ENCODE data around the gene SKAP1.

The SKAP1 gene

GRCh38 chr17:48283411-48283810 lies 146.6 kb downstream of the SKAP1 start:
- no peaks in the 10 kb centered on the region for H3K9me3 Mint-ChIP-seq
- H3K27me3 Mint-ChIP-seq: no peaks in the 10 kb centered on the region
- DNase-seq (no peak), ATAC-seq (no peak)
- no peaks in the 10 kb centered on the region for H3K4me1 Mint-ChIP-seq
- no peak overlapping the region for H3K4me3 Mint-ChIP-seq
- H3K27ac Mint-ChIP-seq: no peak overlapping the region

GRCh38 chr17:48282303-48282702 lies 147.7 kb downstream of the SKAP1 start:
- Mint-ChIP-seq H3K4me1 (no peaks in the 10 kb centered on the region), H3K9me3 (no peaks in the 10 kb centered on the region), H3K27ac (no peak overlapping the region), H3K4me3 (no peak overlapping the region), H3K27me3 (no peaks in the 10 kb centered on the region)
- ATAC-seq (no peak), DNase-seq (no peak)

- H3K27ac Mint-ChIP-seq: no peak overlapping the region
- peaks cover 9% of the 10 kb centered on the region for H3K4me1 Mint-ChIP-seq
- no peaks in the 10 kb centered on the region for H3K9me3 Mint-ChIP-seq
- no peak overlapping the region for H3K4me3 Mint-ChIP-seq
- ATAC-seq (no peak), DNase-seq (no peak)
- H3K27me3 Mint-ChIP-seq: no peaks in the 10 kb centered on the region
Observed at GRCh38 chr17:48278760-48279491, 151.1 kb downstream of the SKAP1 start.

DNA sequence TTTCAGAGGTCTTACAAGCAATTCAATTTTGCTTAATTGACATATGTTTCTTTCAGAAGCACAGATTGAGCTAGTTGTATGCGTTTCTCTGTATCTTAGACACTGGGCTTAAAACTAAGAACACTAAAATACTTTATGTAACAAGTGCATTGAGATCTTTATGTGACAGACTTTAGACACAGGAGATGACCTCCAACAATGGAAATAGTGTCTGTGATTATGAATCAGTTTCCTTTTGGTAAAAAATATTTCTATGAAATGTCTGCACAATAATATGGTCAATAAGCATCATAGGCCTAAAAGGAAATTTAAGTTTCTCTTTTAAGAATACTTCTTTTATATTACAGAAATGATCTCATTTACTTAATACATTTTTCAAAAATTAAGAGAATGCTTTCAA lies 153.2 kb downstream of the SKAP1 start:
- Mint-ChIP-seq H3K4me1 (peaks cover 9% of the 10 kb centered on the region), H3K4me3 (no peak overlapping the region), H3K9me3 (no peaks in the 10 kb centered on the region), H3K27ac (no peak overlapping the region), H3K27me3 (no peaks in the 10 kb centered on the region)
- ATAC-seq (no peak), DNase-seq (no peak)

DNA sequence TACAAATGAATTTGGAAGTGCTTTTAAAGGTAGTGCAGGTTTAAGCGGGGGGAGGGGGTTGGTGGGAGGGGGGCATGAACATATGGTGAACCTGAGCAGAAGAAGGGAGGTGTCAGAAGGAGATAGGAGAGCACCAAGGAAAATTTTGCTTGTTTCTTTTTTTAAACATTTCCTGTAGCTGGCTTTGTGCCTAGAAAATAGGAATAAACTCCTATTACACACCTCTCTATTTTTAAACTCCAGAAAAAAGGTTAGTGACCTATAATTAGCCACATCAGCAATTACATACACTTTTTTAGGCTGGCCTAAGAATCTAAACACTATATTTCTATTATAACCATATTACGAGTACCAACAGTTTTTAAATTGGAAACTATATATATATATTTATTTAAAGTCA lies 159.1 kb downstream of the SKAP1 start:
- DNase-seq: no peak
- H3K9me3 Mint-ChIP-seq: no peaks in the 10 kb centered on the region
- no peaks in the 10 kb centered on the region for H3K27me3 Mint-ChIP-seq
- H3K27ac Mint-ChIP-seq: no peak overlapping the region
- peaks cover 8% of the 10 kb centered on the region for H3K4me1 Mint-ChIP-seq
- H3K4me3 Mint-ChIP-seq: no peak overlapping the region
- no peak for ATAC-seq

DNA sequence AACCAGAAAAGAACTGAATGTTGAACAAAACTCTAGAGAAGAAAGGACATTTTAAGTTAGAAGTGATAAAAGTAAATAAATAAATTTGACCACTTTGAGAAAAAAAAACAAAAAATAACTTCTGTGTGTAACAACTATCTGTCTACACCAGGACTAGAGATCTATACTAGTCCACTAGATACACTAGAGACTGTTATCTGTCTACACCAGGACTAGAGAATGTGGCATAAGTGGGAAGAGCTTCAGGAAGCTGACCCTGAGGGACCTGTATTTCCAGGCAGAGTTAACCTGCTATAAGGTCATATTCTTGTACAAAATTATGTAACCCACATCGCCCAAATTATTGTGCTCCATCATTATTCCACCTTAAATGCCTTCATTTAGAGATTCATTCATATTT lies 160.8 kb downstream of the SKAP1 start:
- Mint-ChIP-seq H3K4me3 (no peak overlapping the region), H3K4me1 (peaks cover 24% of the 10 kb centered on the region), H3K27ac (no peak overlapping the region), H3K27me3 (no peaks in the 10 kb centered on the region), H3K9me3 (no peaks in the 10 kb centered on the region)
- DNase-seq (no peak), ATAC-seq (no peak)

GRCh38 chr17:48263731-48264035 lies 166.3 kb downstream of the SKAP1 start:
- Mint-ChIP-seq H3K4me3 (no peak overlapping the region), H3K27ac (no peak overlapping the region)

DNA sequence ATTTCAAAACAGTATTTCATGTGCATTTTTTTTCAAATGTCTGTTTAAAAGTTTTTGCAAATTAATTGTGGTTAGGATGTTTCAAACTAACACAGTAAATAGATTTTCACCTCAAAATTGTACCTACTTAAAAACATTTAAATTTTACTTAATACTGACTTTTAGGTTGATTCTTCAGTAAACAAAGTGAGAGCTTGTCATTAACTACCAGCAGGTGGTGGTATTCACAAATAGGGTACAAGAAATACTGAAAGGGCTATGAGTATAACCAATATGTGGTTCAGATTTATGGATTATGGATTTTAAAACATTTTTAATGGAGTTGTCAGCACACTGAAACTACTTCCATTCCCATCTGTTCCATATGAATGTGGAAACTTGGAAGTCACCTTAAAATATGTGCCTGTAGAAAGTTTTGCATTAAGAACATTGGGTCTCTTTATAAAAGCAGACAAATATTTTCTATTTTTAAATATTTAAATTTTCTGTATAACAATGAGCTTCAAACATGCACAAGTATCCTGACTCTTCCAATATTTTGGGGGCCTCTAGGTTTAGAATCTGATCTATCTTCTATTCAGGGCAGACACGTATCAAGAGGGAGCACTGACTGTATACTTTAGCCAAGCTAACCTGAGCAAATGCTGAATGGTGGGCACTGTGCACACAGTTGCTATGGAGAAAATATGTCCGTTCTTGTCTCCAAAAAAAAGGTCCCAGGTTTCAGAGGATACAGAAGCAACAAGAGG lies 166.9 kb downstream of the SKAP1 start:
- Mint-ChIP-seq H3K27ac (no peak overlapping the region), H3K4me1 (peaks cover 34% of the 10 kb centered on the region)
- DNase-seq: no peak

More at GRCh38 chr17:48263731-48264035, 166.3 kb downstream of the SKAP1 start:
- H3K9me3 Mint-ChIP-seq: no peaks in the 10 kb centered on the region
- ATAC-seq (no peak), DNase-seq (no peak)
- H3K27me3 Mint-ChIP-seq: no peaks in the 10 kb centered on the region
- peaks cover 34% of the 10 kb centered on the region for H3K4me1 Mint-ChIP-seq

DNA sequence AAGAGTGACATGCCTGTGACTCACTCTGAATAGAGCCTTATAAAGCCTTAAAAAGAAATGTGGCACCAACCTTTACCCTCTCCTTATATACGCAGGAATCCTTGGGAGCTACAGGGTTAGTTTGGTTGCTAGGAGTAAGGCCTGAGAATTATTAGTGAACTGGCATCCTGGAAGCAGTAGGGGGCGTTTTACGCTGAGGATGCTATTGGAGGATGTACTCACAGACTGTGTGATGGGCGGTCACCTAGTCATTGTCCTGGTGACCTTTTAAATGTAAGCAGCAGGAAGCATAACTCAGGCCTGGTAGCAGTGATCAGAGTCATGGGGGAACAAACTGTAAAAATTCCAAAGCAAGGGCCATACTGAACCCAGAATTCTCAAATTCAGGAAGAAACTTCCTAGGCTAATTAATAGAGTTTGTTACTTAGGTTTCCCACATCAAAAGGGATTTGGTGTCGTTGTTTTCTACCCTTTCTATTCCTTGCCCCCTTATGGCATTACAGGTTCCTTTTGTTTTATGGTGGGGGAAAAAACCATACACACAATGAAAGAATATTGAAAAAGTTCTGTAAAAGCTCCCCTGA lies 168.6 kb downstream of the SKAP1 start:
- ATAC-seq (peak; percentile 45), DNase-seq (no peak)
- Mint-ChIP-seq H3K4me3 (no peak overlapping the region), H3K27ac (no peak overlapping the region), H3K9me3 (no peaks in the 10 kb centered on the region), H3K27me3 (no peaks in the 10 kb centered on the region), H3K4me1 (peaks cover 31% of the 10 kb centered on the region)

More for the DNA sequence above, 166.9 kb downstream of the SKAP1 start:
- Mint-ChIP-seq H3K27me3 (no peaks in the 10 kb centered on the region), H3K9me3 (no peaks in the 10 kb centered on the region), H3K4me3 (no peak overlapping the region)
- ATAC-seq: no peak

- peak overlapping the region in 1 of 2 donors; percentile 21 for H3K27ac Mint-ChIP-seq
- no peak overlapping the region for H3K4me3 Mint-ChIP-seq
- H3K9me3 Mint-ChIP-seq: no peaks in the 10 kb centered on the region
- no peaks in the 10 kb centered on the region for H3K27me3 Mint-ChIP-seq
- H3K4me1 Mint-ChIP-seq: peaks cover 15% of the 10 kb centered on the region
- no peak for ATAC-seq
- no peak for DNase-seq
Observed at GRCh38 chr17:48259694-48260291, 170.2 kb downstream of the SKAP1 start.

- H3K27ac Mint-ChIP-seq: no peak overlapping the region
- peaks cover 10% of the 10 kb centered on the region for H3K4me1 Mint-ChIP-seq
- ATAC-seq (no peak), DNase-seq (no peak)
- H3K27me3 Mint-ChIP-seq: no peaks in the 10 kb centered on the region
- no peaks in the 10 kb centered on the region for H3K9me3 Mint-ChIP-seq
- H3K4me3 Mint-ChIP-seq: no peak overlapping the region
Observed at GRCh38 chr17:48258331-48258730, 171.7 kb downstream of the SKAP1 start.

GRCh38 chr17:48255759-48256158 lies 174.3 kb downstream of the SKAP1 start:
- DNase-seq: no peak
- no peaks in the 10 kb centered on the region for H3K9me3 Mint-ChIP-seq
- no peaks in the 10 kb centered on the region for H3K4me1 Mint-ChIP-seq
- ATAC-seq: no peak
- no peak overlapping the region for H3K27ac Mint-ChIP-seq
- no peaks in the 10 kb centered on the region for H3K27me3 Mint-ChIP-seq
- H3K4me3 Mint-ChIP-seq: no peak overlapping the region

DNA sequence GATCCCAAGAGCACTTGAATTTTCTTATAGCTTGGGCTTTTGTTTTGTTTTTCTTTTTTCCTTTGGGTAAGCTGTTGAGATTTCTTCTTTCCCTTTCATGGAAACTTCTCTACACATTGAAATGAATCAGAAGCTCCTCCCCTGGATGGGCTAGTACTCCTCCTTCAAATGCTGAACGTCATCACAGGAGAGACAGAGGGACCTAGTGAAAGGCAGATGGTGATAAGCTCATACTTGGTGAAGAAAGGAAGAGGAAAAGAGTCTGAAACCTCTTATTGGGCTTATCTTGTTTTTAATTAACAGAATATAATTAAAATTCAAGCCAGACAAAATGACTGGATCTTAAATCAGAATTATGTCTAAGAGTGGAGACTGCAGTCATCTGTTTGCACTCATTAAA lies 175.1 kb downstream of the SKAP1 start:
- H3K4me3 Mint-ChIP-seq: no peak overlapping the region
- no peaks in the 10 kb centered on the region for H3K4me1 Mint-ChIP-seq
- no peak for ATAC-seq
- H3K27ac Mint-ChIP-seq: peak overlapping the region in 1 of 2 donors; percentile 1
- H3K27me3 Mint-ChIP-seq: no peaks in the 10 kb centered on the region
- no peak for DNase-seq
- H3K9me3 Mint-ChIP-seq: no peaks in the 10 kb centered on the region

DNA sequence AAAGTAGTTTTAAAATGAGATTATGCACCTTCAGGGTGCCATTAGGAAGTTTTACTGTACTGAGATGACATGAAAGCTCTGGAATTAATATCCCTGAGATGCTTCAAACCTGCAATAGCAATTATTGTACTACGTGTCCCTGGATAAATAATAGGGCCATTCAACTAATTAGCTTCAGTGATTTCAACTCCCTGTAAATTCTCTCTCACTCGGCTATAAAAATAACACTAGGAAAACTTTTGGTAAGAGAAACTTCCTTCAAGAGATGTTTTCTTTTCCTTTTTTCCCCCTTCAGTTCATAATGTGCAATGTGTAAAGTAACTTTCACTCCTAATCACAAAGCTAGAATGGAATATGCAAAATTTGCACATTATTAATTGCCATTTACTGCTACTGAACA lies 176.0 kb downstream of the SKAP1 start:
- no peak for ATAC-seq
- Mint-ChIP-seq H3K27me3 (no peaks in the 10 kb centered on the region), H3K9me3 (no peaks in the 10 kb centered on the region)

GRCh38 chr17:48251950-48252349 lies 178.1 kb downstream of the SKAP1 start:
- no peak overlapping the region for H3K4me3 Mint-ChIP-seq
- H3K27me3 Mint-ChIP-seq: no peaks in the 10 kb centered on the region
- H3K27ac Mint-ChIP-seq: no peak overlapping the region

More for the DNA sequence above, 176.0 kb downstream of the SKAP1 start:
- Mint-ChIP-seq H3K4me3 (no peak overlapping the region), H3K27ac (no peak overlapping the region), H3K4me1 (no peaks in the 10 kb centered on the region)
- DNase-seq: no peak

DNA sequence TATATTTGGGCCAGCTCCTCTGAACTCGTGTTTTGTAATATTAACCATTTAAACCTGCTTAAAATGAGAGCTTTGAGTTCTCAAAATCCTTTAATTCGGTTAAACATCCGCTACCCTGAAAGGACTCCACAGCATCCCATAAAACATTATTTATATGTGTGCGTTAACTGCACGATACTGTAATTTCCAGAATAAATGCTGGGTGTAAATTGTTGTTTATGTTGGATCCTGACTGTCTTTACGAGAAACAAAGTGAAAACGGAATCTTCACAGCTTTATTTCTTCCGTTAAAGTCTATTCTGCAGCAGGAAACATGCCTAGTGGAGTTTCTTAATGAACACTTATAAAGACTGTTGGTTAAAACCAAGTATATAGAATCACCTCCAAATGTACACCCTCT lies 179.1 kb downstream of the SKAP1 start:
- H3K27me3 Mint-ChIP-seq: no peaks in the 10 kb centered on the region
- peaks cover 12% of the 10 kb centered on the region for H3K4me1 Mint-ChIP-seq
- DNase-seq: no peak
- no peaks in the 10 kb centered on the region for H3K9me3 Mint-ChIP-seq
- H3K27ac Mint-ChIP-seq: no peak overlapping the region
- no peak overlapping the region for H3K4me3 Mint-ChIP-seq
- ATAC-seq: no peak

More at GRCh38 chr17:48251950-48252349, 178.1 kb downstream of the SKAP1 start:
- DNase-seq (no peak), ATAC-seq (no peak)
- H3K9me3 Mint-ChIP-seq: no peaks in the 10 kb centered on the region
- H3K4me1 Mint-ChIP-seq: peaks cover 2% of the 10 kb centered on the region
